Psoas muscle (tissue), 8 donors: Measurements from ENCODE around the gene GALC. TPM values are rescaled to one million over a fixed set of nuclear protein-coding genes. Genes with fewer than 3 reads are reported as not detected.

Source experiments
- ATAC-seq, 4 donors: fragments of 200-7000 bp; cut with Tn5 transposase; one replicate each; pipeline ENCODE4 v1.9.1; 2020; ENCODE audit warnings: moderate library complexity in 3 of 4, mild to moderate bottlenecking in 2 of 4
- DNase-seq, 2 donors: peaks; one replicate each; pipeline ENCODE4 v3.0.0-alpha.2; 2020
- H3K27ac ChIP-seq: fragments of 200-600 bp; one replicate; pipeline ENCODE4 v1.8.0; 2022
- H3K27me3 ChIP-seq, 3 donors: fragments of 200-600 bp in 1 of 3; one replicate each; pipeline versions ENCODE4 v1.6.1 to v1.8.0; 2013 to 2022; ENCODE audit warnings: low read length in 2 of 3, mild to moderate bottlenecking in 2 of 3, moderate library complexity in 1 of 3; ENCODE audit not compliant: insufficient read depth in 3 of 3
- H3K36me3 ChIP-seq, 2 donors: fragments of 200-600 bp in 1 of 2; one replicate each; pipeline versions ENCODE4 v1.6.1 to v1.8.0; 2013 to 2022; ENCODE audit warnings: low read depth in 1 of 2, mild to moderate bottlenecking in 1 of 2, moderate library complexity in 1 of 2; ENCODE audit not compliant: insufficient read depth in 1 of 2
- H3K4me1 ChIP-seq: fragments of 200-600 bp; one replicate; pipeline ENCODE4 v1.8.0; 2022
- H3K4me3 ChIP-seq: fragments of 200-600 bp; one replicate; pipeline ENCODE4 v1.8.0; 2022; ENCODE audit warnings: mild to moderate bottlenecking
- H3K9me3 ChIP-seq: fragments of 200-600 bp; one replicate; pipeline ENCODE4 v1.8.0; 2022
- CTCF ChIP-seq: fragments of 200-600 bp; IDR thresholded peaks from one replicate; pipeline ENCODE4 v1.8.0; 2022; ENCODE audit warnings: antibody characterized with exemption
- WGBS, 3 donors: extraction: QIAGEN DNeasy Blood & Tissue Kit; methylation state at CpG; one replicate each; pipeline versions ENCODE4 v1.1.6 to v1.1.7; 2013; 5-methylcytosine and 5-hydroxymethylcytosine counted together
- intact Hi-C, 2 donors: fragments of 100-400 bp; cut with DNase I; formaldehyde crosslinking; loops; one replicate each; pipeline versions ENCODE4 v1.11.0 to v1.14.2; 2022
- polyA plus RNA-seq, 3 donors: library from polyadenylated mRNA; stranded (reverse); fragments of 200-250 nt; gene quantifications; one replicate each; pipeline ENCODE4 v1.2.3, GENCODE V29; 2013
- total RNA-seq, 4 donors: library from RNA; stranded (reverse); fragmentation: NEBNext Ultra II Directional in 2 of 4; extraction: Animal tissue kit (Norgen Biotek cat#: 25700) in 2 of 4; gene quantifications; one replicate each; pipeline versions ENCODE4 v1.2.1 to v1.2.4, GENCODE V29; 2021 to 2023
- donor health status: healthy with polysubstance abuse.
- donor health status: DM: no; HTN: no; CAD: no; lungs with moderate emphysema.
- donor health status: Bipolar disorder and iron deficiency.
- donor health status: healthy.
- donor health status: DM: yes; HTN: yes; CAD: no.
- donor health status: DM: no; HTN: no; CAD: no.
- donor health status: DM: no; HTN: no; CAD: no.
- donor health status: DM: yes; HTN: yes; CAD: no.

Gene GALC
- total and polyA plus RNA-seq, 7 donors = 4.0 to 10.2 (median 8.5) TPM

GRCh38 chr14:87999277-87999676 is 6.3 kb upstream of the GALC start:
- H3K4me1 ChIP-seq = no peaks in the 10 kb centered on the region
- TF ChIP-seq CTCF = no peak
- no peak overlapping the region for H3K27ac ChIP-seq
- DNase-seq (no peak), ATAC-seq (no peak)
- H3K27me3 ChIP-seq = peaks cover 0 to 4% (median 3%) of the 10 kb centered on the region in 3 donors
- no peaks in the 10 kb centered on the region for H3K36me3 ChIP-seq
- 90 to 96% (median 92%) methylated on average over 2 of the region's 2 CpGs for WGBS, 3 donors
- no peak overlapping the region for H3K4me3 ChIP-seq
- intact Hi-C loops = loop anchor here in 1 of 2 donors (10.0 kb wide), 1 partner anchor 386 kb away; the partner anchor contains the start of gene SPATA7
- no peaks in the 10 kb centered on the region for H3K9me3 ChIP-seq

GRCh38 chr14:87998482-87998881 is 5.5 kb upstream of the GALC start:
- Histone ChIP-seq H3K27ac (no peak overlapping the region), H3K4me1 (no peaks in the 10 kb centered on the region), H3K36me3 (no peaks in the 10 kb centered on the region), H3K9me3 (no peaks in the 10 kb centered on the region), H3K27me3 (peaks cover 0 to 4% (median 3%) of the 10 kb centered on the region in 3 donors), H3K4me3 (no peak overlapping the region)
- DNase-seq (no peak), ATAC-seq (no peak)
- intact Hi-C loops = loop anchor here in 1 of 2 donors (10.0 kb wide), 1 partner anchor 386 kb away; the partner anchor contains the start of gene SPATA7
- TF ChIP-seq CTCF = no peak

GRCh38 chr14:87996291-87996592 is 3.3 kb upstream of the GALC start:
- WGBS, 3 donors = 8 to 23% (median 17%) methylated on average over 1 of the region's 1 CpG
- no peak overlapping the region for H3K4me3 ChIP-seq
- ATAC-seq (no peak), DNase-seq (no peak)
- intact Hi-C loops = loop anchor here in 1 of 2 donors (10.0 kb wide), 1 partner anchor 389 kb away; the partner anchor contains the start of gene SPATA7
- H3K9me3 ChIP-seq = no peaks in the 10 kb centered on the region
- no peak overlapping the region for H3K27ac ChIP-seq
- no peaks in the 10 kb centered on the region for H3K36me3 ChIP-seq
- no peak for TF ChIP-seq CTCF
- H3K4me1 ChIP-seq = no peaks in the 10 kb centered on the region
- peaks cover 0 to 4% (median 0%) of the 10 kb centered on the region in 3 donors for H3K27me3 ChIP-seq

- no peak overlapping the region for H3K4me3 ChIP-seq
- no peaks in the 10 kb centered on the region for H3K9me3 ChIP-seq
- H3K36me3 ChIP-seq = no peaks in the 10 kb centered on the region
- ATAC-seq (no peak), DNase-seq (no peak)
- 63 to 64% (median 63%) methylated on average over 6 of the region's 6 CpGs for WGBS, 3 donors
- H3K4me1 ChIP-seq = no peaks in the 10 kb centered on the region
- no peak for TF ChIP-seq CTCF
- no peak overlapping the region for H3K27ac ChIP-seq
- intact Hi-C loops = loop anchor here in 1 of 2 donors (10.0 kb wide), 1 partner anchor 389 kb away; the partner anchor contains the start of gene SPATA7
- peaks cover 0 to 4% (median 0%) of the 10 kb centered on the region in 3 donors for H3K27me3 ChIP-seq
These were observed 2.7 kb upstream of the GALC start for GRCh38 chr14:87995500-87996290.
